ENCODE results near the gene MTFMT. TPM values are rescaled to one million over a fixed set of nuclear protein-coding genes. Genes with fewer than 3 reads are reported as not detected.
"Not testable (repeated sequence)": the region's sequence is repeated elsewhere in the genome, so short reads cannot be mapped to it uniquely, and the experiment has no call there.

Gene MTFMT
- total RNA-seq, 4 donors from 2014 or later = 16.8 to 25.2 (median 22.4) TPM

DNA sequence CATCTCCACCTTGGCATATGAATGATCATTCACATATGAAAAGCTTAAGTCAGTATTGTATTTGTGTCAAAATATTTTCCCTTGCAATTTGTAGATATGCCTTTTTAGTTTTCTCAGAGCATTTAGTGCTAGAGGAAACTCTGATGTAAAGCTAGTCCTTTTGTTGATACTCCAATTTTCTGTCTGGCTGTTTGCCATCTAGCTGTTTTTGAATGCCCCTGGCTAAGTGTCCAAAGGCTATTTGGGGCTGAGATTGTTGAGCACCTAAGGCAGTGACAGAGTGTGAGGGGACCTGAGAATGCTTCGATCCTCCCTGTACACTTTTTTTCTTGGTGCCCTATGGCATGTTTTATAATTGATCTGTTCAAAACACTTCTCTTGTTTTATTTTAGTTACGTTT lies 18.8 kb upstream of the MTFMT start:
- no peak for ATAC-seq (ENCODE audit: low FRiP score)
- TF ChIP-seq, protein P1, sequence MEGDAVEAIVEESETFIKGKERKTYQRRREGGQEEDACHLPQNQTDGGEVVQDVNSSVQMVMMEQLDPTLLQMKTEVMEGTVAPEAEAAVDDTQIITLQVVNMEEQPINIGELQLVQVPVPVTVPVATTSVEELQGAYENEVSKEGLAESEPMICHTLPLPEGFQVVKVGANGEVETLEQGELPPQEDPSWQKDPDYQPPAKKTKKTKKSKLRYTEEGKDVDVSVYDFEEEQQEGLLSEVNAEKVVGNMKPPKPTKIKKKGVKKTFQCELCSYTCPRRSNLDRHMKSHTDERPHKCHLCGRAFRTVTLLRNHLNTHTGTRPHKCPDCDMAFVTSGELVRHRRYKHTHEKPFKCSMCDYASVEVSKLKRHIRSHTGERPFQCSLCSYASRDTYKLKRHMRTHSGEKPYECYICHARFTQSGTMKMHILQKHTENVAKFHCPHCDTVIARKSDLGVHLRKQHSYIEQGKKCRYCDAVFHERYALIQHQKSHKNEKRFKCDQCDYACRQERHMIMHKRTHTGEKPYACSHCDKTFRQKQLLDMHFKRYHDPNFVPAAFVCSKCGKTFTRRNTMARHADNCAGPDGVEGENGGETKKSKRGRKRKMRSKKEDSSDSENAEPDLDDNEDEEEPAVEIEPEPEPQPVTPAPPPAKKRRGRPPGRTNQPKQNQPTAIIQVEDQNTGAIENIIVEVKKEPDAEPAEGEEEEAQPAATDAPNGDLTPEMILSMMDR (IDR thresholded peaks at IDR 0.05) = no peak

DNA sequence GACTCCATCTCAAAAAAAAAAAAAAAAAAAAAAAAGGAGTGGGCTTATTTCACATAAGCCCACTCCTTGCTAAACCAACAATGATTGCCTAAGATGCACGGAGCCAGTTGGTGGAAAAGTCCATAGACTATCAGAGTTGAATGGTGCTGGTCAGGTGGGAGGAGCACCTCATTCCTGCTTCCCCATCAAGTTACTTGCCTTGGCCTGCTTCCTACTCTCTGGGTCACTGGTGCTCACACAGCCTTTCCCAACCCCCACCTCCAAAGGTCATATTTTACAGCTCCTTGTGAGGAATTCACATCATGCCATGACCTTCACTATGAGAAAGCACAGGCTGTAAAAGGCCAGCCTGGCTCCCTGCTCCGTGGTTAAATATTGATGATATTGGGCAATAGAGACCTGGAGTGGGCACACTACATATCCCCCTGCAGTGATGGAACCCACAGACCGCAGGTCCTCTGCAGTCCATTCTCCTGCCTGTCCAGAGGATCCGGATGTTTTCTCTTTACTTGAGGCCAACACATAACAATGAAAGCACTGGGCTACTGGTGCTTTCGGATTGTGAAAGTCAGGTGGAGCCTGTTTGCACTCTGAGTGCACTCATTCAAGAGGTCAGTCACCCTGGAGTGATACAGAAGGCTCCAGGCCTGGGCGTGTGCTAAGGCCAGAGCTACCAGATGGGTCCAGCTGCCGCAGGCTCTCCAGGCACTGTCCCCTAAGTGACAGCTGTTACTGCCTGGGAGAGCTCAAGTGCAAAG lies 15.5 kb upstream of the MTFMT start, which contains the start of gene SLC51B:
Gene SLC51B, plus strand, starts transcription at position 664 of the 758 bp plus-strand sequence. CDS start 4,618 bp downstream, outside the sequence.
- TF ChIP-seq, protein P1 (IDR thresholded peaks at IDR 0.05) = no peak
- ATAC-seq (ENCODE audit: low FRiP score) = no peak
- no peak for DNase-seq (ENCODE audit: low spot score)

More for the DNA sequence above, 18.8 kb upstream of the MTFMT start:
- DNase-seq (ENCODE audit: low spot score) = no peak

DNA sequence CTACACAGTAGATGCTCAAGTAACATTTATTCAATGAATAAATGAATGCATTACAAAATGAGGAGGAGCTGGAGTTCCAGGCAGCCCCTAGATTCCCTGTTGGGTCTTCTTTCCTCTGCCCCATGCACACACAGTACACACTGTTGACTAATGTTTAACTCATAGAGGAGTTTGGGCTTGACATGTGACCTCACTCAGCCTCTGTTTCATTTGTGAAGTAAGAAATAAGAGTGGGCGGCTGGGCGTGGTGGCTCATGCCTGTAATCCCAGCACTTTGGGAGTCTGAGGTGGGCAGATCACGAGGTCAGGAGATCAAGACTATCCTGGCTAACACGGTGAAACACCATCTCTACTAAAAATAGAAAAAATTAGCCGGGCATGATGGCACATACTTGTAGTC lies 14.8 kb upstream of the MTFMT start:
- ATAC-seq (ENCODE audit: low FRiP score) = peak; percentile 72
- not testable (repeated sequence) for DNase-seq (ENCODE audit: low spot score)

DNA sequence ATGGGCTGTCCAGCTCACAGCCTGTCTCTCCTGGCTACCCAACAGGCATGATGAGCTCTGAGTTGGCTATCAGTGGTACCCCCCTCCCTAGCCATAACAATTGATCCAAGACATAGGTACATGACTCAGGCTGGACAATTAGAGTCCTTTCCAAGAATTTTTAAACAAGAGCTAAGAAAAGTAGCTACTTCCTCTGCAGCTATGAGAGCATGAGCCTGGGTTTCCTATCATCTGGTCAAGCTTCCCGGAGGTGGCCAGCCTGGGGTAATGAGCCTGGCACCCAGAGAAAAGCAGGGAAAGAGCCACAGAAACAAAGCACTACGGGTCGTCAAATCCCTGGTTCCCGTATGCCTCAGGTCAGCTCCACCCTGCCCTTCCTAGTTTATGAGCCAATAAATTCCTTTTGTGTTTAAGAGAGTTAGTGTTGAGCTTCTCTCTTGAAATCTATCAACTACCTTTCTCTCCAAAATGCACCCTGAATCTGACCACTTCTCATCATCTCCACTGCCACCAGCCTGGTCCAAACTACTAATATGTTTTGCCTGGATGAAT lies 13.4 kb upstream of the MTFMT start:
- TF ChIP-seq, protein P1 (IDR thresholded peaks at IDR 0.05) = no peak
- DNase-seq (ENCODE audit: low spot score) = no peak
- ATAC-seq (ENCODE audit: low FRiP score) = peak; percentile 27

DNA sequence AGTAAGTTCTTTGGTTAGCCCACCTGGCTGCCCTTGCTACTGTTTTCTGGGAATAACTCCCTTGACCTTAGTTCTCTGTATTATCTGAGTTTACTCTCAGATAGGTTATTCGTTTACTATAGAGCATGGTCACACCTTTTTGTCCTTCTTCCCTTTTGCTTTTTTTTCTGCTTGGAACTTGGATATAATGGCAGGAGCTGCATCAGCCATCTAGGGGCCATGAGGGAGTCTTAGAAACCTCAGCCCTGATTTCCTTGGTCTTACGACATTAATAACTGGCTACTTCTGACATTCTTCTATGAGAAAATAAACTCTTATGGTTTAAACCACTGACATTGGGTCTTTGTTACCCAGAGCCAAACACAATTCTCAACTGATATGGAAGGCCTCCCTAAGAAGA lies 12.3 kb upstream of the MTFMT start:
- DNase-seq (ENCODE audit: low spot score) (no peak), ATAC-seq (ENCODE audit: low FRiP score) (no peak)
- TF ChIP-seq, protein P1 (IDR thresholded peaks at IDR 0.05) = no peak

DNA sequence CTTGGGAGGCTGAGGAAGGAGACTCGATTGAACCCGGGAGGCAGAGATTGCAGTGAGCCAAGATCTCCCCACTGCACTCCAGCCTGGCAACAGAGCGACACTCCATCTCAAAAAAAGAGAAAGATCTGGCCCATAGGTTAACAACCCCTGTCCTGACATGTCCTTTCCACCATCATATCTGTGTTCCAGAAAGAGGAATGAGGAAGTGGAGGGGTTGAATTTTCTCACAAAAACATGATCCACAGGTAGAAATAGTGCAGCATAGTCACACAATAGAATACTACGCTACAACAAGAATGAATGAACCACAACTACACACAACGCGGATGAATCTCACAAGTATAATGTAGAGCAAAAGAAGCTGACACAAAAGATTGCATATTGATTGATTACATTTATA lies 11.0 kb upstream of the MTFMT start:
- DNase-seq (ENCODE audit: low spot score) = no peak
- ATAC-seq (ENCODE audit: low FRiP score) = no peak
- TF ChIP-seq, protein P1 (IDR thresholded peaks at IDR 0.05) = no peak

DNA sequence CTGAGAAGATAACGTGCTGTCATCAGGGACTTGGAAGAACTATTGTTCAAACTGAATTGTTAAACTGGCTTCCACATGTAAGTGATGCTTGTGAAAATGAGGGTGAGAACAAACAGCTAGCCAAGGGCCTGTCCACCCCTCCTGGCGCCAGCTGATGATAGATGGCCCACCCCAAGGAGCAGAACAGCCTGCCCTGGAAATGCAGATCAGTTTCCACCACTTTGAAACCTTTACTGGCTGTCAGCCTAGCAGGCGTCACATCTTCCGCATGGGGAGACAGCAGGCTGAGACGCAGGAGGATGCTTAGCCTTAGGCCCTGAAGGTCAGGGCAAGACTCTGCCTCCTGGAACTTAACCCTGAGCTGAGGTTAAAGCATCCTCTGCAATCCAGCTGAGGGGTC lies 9.4 kb upstream of the MTFMT start:
- DNase-seq (ENCODE audit: low spot score) = no peak

More for the DNA sequence above, 9.4 kb upstream of the MTFMT start:
- TF ChIP-seq, protein P1 (IDR thresholded peaks at IDR 0.05) = no peak
- ATAC-seq (ENCODE audit: low FRiP score) = no peak
